ENCODE results near the gene PPARD. TPM values are rescaled to one million over a fixed set of nuclear protein-coding genes. Genes with fewer than 3 reads are reported as not detected.

PPARD gene
- total RNA-seq, 1 experiment from 2014 or later = 13.8 TPM

DNA sequence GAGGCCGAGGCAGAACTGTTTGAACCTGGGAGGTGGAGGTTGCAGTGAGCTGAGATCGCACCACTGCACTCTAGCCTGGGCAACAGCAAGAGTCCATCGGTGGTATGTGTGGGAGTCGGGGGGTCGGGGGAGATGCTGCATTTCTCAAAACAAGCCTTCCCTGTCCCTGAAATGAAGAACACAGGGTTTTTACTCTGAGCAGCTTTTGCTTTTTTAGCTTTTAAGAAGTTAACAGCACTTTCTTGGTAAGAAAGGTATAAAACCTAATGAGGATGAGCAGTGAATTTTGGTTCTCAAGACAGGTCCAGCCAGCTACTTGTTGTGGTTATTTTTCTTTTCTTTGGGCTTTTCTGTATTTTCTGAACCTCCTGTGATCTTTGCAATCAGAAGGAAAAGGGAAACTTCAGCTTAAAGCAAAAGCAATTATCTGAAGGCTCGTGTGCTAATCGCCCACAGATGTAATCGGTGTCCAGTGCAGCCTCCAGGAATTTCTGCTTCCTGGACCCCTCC lies 129.5 kb downstream of the PPARD start:
- TF ChIP-seq EZH2 (IDR thresholded peaks at IDR 0.05; ENCODE audit: borderline replicate concordance, low read depth, low read length, poor library complexity, severe bottlenecking) (no peak), CTCF (conservative IDR thresholded peaks at IDR 0.05; ENCODE audit: low read depth, low read length) (no peak)
- CTCF ChIA-PET = no interaction called here
- Histone ChIP-seq H3K27me3 (replicated peaks; ENCODE audit: insufficient read depth, low read depth, low read length, poor library complexity) (no peaks in the 10 kb centered on the region), H3K4me3 (ENCODE audit: low read depth, low read length, poor library complexity, severe bottlenecking) (peak overlapping the region; percentile 99), H3K27ac (ENCODE audit: low read depth, low read length, poor library complexity, severe bottlenecking) (peak overlapping the region; percentile 68), H3K4me1 (ENCODE audit: insufficient read depth, low read length, poor library complexity, severe bottlenecking) (peaks cover 17% of the 10 kb centered on the region), H3K36me3 (ENCODE audit: insufficient read depth, low read length, poor library complexity, severe bottlenecking) (peaks cover 58% of the 10 kb centered on the region), H3K9me3 (ENCODE audit: low read depth, low read length, poor library complexity, severe bottlenecking) (no peaks in the 10 kb centered on the region)
- POLR2A ChIA-PET (ENCODE audit: low non-redundant PET) = interaction anchor here (0.7 to 0.8 kb wide), 3 partner anchors 11 to 807 kb away, joined by 5 to 6 read pairs (median 5); no protein-coding TSS in a partner anchor
- BruUV-seq (replicated peaks) = no TSS peak
- intact Hi-C loops (cut with micrococcal nuclease; ENCODE audit: unreplicated experiment) = no loop called here
- DNase-seq (ENCODE audit: low spot score) = no peak

DNA sequence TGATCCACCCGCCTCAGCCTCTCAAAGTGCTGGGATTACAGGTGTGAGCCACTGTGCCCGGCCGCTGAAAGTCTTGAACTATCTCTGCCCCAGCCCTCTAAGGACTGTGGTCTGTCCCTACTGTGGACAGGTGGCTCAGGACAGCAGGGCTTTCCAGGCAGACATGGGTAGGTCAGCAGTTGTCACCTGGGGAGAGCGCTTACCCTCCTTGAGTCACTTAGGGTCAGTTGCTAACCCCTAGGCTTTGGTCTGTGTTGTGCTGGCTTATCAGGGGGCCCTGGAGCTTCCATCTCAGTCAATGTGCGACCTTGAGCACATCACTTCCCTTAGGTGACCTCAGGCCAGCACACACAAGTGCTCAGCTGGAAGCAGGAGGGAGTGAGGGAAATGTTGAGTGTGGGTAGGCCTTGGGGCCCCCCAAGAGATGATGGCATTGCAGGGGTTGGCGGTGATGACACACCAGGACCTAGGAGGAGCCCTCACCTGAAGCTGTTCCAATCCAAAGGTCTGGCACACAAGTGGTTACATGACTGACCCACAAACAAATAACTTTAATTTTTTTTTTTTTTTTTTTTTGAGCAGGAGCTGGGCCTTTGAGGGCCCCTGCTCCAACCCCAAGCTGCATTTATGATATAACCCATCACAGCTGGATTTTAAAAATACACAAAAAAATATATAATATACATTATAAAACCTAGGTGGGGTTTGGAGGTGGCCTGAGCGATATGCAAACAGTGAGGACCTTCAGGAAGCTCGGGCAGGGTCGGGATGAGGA lies 130.9 kb downstream of the PPARD start:
- CTCF ChIA-PET = no interaction called here
- no TSS peak for BruUV-seq (replicated peaks)
- no peak for DNase-seq (ENCODE audit: low spot score)
- Histone ChIP-seq H3K27ac (ENCODE audit: low read depth, low read length, poor library complexity, severe bottlenecking) (peak overlapping the region; percentile 30), H3K4me1 (ENCODE audit: insufficient read depth, low read length, poor library complexity, severe bottlenecking) (peaks cover 17% of the 10 kb centered on the region), H3K4me3 (ENCODE audit: low read depth, low read length, poor library complexity, severe bottlenecking) (no peak overlapping the region), H3K27me3 (replicated peaks; ENCODE audit: insufficient read depth, low read depth, low read length, poor library complexity) (no peaks in the 10 kb centered on the region), H3K9me3 (ENCODE audit: low read depth, low read length, poor library complexity, severe bottlenecking) (no peaks in the 10 kb centered on the region), H3K36me3 (ENCODE audit: insufficient read depth, low read length, poor library complexity, severe bottlenecking) (peaks cover 54% of the 10 kb centered on the region)
- intact Hi-C loops (cut with micrococcal nuclease; ENCODE audit: unreplicated experiment) = no loop called here
- POLR2A ChIA-PET (ENCODE audit: low non-redundant PET) = no interaction called here
- TF ChIP-seq EZH2 (IDR thresholded peaks at IDR 0.05; ENCODE audit: borderline replicate concordance, low read depth, low read length, poor library complexity, severe bottlenecking) (no peak), CTCF (conservative IDR thresholded peaks at IDR 0.05; ENCODE audit: low read depth, low read length) (no peak)

DNA sequence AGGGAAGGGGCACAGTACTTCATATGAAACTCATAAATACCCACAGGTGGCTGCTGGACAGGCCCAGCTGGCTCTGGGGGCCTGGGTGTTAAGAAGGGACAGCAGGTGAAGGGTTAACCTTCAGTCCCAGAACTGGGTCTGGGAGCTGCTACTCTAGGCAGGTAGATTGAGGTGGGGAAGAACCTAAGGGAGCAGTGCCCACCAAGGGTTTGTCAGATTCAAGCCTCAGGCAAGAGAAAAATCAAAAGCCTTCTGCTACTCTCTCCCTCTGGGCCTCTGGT lies 131.4 kb downstream of the PPARD start:
- no TSS peak for BruUV-seq (replicated peaks)
- no peaks in the 10 kb centered on the region for H3K9me3 ChIP-seq (ENCODE audit: low read depth, low read length, poor library complexity, severe bottlenecking)
- peaks cover 17% of the 10 kb centered on the region for H3K4me1 ChIP-seq (ENCODE audit: insufficient read depth, low read length, poor library complexity, severe bottlenecking)
- intact Hi-C loops (cut with micrococcal nuclease; ENCODE audit: unreplicated experiment) = no loop called here
- H3K27ac ChIP-seq (ENCODE audit: low read depth, low read length, poor library complexity, severe bottlenecking) = no peak overlapping the region
- ChIA-PET POLR2A (ENCODE audit: low non-redundant PET) (no interaction called here), CTCF (no interaction called here)
- DNase-seq (ENCODE audit: low spot score) = no peak
- no peak overlapping the region for H3K4me3 ChIP-seq (ENCODE audit: low read depth, low read length, poor library complexity, severe bottlenecking)
- no peaks in the 10 kb centered on the region for H3K27me3 ChIP-seq (replicated peaks; ENCODE audit: insufficient read depth, low read depth, low read length, poor library complexity)
- TF ChIP-seq CTCF (conservative IDR thresholded peaks at IDR 0.05; ENCODE audit: low read depth, low read length) (no peak), EZH2 (IDR thresholded peaks at IDR 0.05; ENCODE audit: borderline replicate concordance, low read depth, low read length, poor library complexity, severe bottlenecking) (no peak)
- H3K36me3 ChIP-seq (ENCODE audit: insufficient read depth, low read length, poor library complexity, severe bottlenecking) = peaks cover 50% of the 10 kb centered on the region

Measured in A673 (cell line).